ENCODE measurements around the gene RNF213.

Gene RNF213

DNA sequence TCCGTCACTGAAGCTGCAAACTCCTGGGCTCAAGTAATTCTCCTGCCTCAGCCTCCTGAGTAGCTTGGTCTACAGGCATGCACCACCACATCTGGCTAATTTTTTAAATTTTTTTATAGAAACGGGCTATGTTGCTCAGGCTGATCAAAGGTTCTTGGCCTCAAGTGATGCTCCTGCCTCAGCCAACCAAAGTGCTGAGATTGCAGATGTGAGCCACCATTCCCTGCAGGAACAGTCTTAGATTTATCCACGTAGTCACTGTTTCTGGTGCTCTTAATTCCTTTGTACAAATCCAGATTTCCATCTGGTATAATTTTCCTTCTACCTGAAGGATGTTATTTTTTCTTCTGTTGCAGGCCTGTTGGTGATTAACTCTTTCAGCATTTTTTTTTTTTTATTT lies 27.4 kb upstream of the RNF213 start (continued):
- TF ChIP-seq ZBTB7A (tag by site-specific recombination; IDR thresholded peaks at IDR 0.05; ENCODE audit: low read depth): no peak
- TF ChIP-seq, protein P1, sequence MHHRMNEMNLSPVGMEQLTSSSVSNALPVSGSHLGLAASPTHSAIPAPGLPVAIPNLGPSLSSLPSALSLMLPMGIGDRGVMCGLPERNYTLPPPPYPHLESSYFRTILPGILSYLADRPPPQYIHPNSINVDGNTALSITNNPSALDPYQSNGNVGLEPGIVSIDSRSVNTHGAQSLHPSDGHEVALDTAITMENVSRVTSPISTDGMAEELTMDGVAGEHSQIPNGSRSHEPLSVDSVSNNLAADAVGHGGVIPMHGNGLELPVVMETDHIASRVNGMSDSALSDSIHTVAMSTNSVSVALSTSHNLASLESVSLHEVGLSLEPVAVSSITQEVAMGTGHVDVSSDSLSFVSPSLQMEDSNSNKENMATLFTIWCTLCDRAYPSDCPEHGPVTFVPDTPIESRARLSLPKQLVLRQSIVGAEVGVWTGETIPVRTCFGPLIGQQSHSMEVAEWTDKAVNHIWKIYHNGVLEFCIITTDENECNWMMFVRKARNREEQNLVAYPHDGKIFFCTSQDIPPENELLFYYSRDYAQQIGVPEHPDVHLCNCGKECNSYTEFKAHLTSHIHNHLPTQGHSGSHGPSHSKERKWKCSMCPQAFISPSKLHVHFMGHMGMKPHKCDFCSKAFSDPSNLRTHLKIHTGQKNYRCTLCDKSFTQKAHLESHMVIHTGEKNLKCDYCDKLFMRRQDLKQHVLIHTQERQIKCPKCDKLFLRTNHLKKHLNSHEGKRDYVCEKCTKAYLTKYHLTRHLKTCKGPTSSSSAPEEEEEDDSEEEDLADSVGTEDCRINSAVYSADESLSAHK (tag by site-specific recombination; IDR thresholded peaks at IDR 0.05): no peak
- TF ChIP-seq KLF16 (tag by site-specific recombination; IDR thresholded peaks at IDR 0.05): no peak

DNA sequence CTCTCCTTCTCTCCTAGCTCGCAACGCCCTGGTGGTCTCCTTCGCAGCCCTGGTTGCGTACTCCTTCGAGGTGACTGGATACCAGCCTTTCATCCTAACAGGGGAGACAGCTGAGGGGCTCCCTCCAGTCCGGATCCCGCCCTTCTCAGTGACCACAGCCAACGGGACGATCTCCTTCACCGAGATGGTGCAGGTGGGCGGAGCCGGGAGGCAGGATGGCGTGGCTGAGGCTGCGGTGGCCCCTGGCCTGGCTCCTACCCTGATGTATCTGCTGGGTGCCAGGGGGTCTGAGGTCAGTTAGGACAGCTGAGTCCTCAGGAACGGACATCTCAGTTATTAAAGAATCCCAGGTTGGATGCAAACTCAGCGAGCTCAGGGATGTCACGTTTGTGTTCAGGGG lies 23.7 kb upstream of the RNF213 start:
- POLR2A ChIA-PET: interaction anchor here (1.4 kb wide), 1 partner anchor 17 kb away, joined by 5 read pairs; the partner anchor contains the start of genes SGSH and SLC26A11
- no peak overlapping the region for H3K4me3 ChIP-seq (ENCODE audit: low read depth, low read length)
- H3K27ac ChIP-seq (ENCODE audit: extremely low read depth, low read depth, low read length): no peak overlapping the region
- no peaks in the 10 kb centered on the region for H3K9me3 ChIP-seq (ENCODE audit: control insufficient read depth, insufficient read depth, low read depth, low read length)
- H3K4me1 ChIP-seq (ENCODE audit: control insufficient read depth, insufficient read depth, low read length): no peaks in the 10 kb centered on the region
- CTCF ChIA-PET: no interaction called here
- peaks cover 24 to 71% of the 10 kb centered on the region in 2 experiments for H3K36me3 ChIP-seq (ENCODE audit: control insufficient read depth in 2 of 2, insufficient read depth in 1 of 2, low read length in 2 of 2)
- TF ChIP-seq, protein P2, sequence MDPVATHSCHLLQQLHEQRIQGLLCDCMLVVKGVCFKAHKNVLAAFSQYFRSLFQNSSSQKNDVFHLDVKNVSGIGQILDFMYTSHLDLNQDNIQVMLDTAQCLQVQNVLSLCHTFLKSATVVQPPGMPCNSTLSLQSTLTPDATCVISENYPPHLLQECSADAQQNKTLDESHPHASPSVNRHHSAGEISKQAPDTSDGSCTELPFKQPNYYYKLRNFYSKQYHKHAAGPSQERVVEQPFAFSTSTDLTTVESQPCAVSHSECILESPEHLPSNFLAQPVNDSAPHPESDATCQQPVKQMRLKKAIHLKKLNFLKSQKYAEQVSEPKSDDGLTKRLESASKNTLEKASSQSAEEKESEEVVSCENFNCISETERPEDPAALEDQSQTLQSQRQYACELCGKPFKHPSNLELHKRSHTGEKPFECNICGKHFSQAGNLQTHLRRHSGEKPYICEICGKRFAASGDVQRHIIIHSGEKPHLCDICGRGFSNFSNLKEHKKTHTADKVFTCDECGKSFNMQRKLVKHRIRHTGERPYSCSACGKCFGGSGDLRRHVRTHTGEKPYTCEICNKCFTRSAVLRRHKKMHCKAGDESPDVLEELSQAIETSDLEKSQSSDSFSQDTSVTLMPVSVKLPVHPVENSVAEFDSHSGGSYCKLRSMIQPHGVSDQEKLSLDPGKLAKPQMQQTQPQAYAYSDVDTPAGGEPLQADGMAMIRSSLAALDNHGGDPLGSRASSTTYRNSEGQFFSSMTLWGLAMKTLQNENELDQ (tag by site-specific recombination; IDR thresholded peaks at IDR 0.05; ENCODE audit: low read depth): no peak

DNA sequence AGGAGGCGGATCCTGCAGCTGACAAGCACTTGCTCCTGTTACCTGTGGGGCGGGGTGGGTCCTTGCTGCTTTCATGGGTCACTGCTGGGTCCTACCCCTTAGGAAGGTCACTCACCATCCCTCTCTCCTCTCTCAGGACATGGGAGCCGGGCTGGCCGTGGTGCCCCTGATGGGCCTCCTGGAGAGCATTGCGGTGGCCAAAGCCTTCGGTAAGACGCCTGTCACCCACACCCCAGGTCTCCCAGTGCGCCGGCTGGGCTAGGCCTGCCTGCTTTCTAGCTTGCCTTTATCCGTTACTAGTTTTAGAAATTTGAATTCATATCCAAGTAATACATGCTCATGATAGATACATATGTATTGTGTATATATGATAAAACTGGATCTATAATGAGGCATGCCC lies 23.3 kb upstream of the RNF213 start:
- no peak overlapping the region for H3K27ac ChIP-seq (ENCODE audit: extremely low read depth, low read depth, low read length)
- TF ChIP-seq, protein P3, sequence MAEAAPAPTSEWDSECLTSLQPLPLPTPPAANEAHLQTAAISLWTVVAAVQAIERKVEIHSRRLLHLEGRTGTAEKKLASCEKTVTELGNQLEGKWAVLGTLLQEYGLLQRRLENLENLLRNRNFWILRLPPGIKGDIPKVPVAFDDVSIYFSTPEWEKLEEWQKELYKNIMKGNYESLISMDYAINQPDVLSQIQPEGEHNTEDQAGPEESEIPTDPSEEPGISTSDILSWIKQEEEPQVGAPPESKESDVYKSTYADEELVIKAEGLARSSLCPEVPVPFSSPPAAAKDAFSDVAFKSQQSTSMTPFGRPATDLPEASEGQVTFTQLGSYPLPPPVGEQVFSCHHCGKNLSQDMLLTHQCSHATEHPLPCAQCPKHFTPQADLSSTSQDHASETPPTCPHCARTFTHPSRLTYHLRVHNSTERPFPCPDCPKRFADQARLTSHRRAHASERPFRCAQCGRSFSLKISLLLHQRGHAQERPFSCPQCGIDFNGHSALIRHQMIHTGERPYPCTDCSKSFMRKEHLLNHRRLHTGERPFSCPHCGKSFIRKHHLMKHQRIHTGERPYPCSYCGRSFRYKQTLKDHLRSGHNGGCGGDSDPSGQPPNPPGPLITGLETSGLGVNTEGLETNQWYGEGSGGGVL (tag by site-specific recombination; IDR thresholded peaks at IDR 0.05): no peak
- ChIA-PET POLR2A (interaction anchor here (1.4 kb wide), 1 partner anchor 17 kb away, joined by 5 read pairs; the partner anchor contains the start of genes SGSH and SLC26A11), CTCF (interaction anchor here (1.0 kb wide), 1 partner anchor 10 kb away, joined by 3 read pairs; no protein-coding TSS in a partner anchor)
- no peaks in the 10 kb centered on the region for H3K9me3 ChIP-seq (ENCODE audit: control insufficient read depth, insufficient read depth, low read depth, low read length)
- no peaks in the 10 kb centered on the region for H3K4me1 ChIP-seq (ENCODE audit: control insufficient read depth, insufficient read depth, low read length)
- peaks cover 19 to 71% of the 10 kb centered on the region in 2 experiments for H3K36me3 ChIP-seq (ENCODE audit: control insufficient read depth in 2 of 2, insufficient read depth in 1 of 2, low read length in 2 of 2)
- no peak overlapping the region for H3K4me3 ChIP-seq (ENCODE audit: low read depth, low read length)

DNA sequence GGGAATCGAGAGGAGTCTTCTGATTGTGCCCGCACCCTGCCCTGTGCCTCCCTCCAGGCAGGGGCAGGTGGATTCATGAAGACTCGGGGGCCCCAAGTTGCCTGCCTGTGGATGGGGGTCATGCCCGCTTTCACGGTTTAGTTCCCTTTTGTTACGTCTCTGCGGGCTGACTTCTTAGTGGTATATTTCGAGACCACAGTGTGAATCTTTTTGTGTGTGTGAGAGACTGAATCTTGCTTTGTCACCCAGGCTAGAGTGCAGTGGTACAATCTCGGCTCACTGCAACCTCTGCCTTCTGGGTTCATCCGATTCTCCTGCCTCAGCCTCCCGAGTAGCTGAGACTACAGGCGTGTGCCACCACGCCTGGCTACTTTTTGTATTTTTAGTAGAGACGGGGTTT lies 18.1 kb upstream of the RNF213 start:
- Histone ChIP-seq H3K4me3 (ENCODE audit: low read depth, low read length) (no peak overlapping the region), H3K27ac (ENCODE audit: extremely low read depth, low read depth, low read length) (no peak overlapping the region), H3K36me3 (ENCODE audit: control insufficient read depth in 2 of 2, insufficient read depth in 1 of 2, low read length in 2 of 2) (peaks cover 9 to 72% of the 10 kb centered on the region in 2 experiments), H3K9me3 (ENCODE audit: control insufficient read depth, insufficient read depth, low read depth, low read length) (no peaks in the 10 kb centered on the region), H3K4me1 (ENCODE audit: control insufficient read depth, insufficient read depth, low read length) (no peaks in the 10 kb centered on the region)
- TF ChIP-seq ZNF132 (tag by site-specific recombination; IDR thresholded peaks at IDR 0.05; ENCODE audit: borderline replicate concordance) (no peak), ZNF473 (tag by site-specific recombination; IDR thresholded peaks at IDR 0.05) (no peak), ZNF248 (tag by site-specific recombination; IDR thresholded peaks at IDR 0.05) (no peak), ZNF776 (tag by site-specific recombination; IDR thresholded peaks at IDR 0.05; ENCODE audit: borderline replicate concordance) (no peak), YY1 (tag by site-specific recombination; IDR thresholded peaks at IDR 0.05) (no peak)
- ChIA-PET POLR2A (no interaction called here), CTCF (interaction anchor here (0.7 kb wide), 1 partner anchor 31 kb away, joined by 3 read pairs; no protein-coding TSS in a partner anchor)

Measured in HEK293 (cell line).